Left lung (tissue), 10 donors: ENCODE data around the gene SLC30A3. TPM values are rescaled to one million over a fixed set of nuclear protein-coding genes. Genes with fewer than 3 reads are reported as not detected.

Experiments used
- ATAC-seq: fragments of 200-7000 bp; cut with Tn5 transposase; one replicate; pipeline ENCODE4 v1.9.1; 2020; ENCODE audit warnings: moderate library complexity
- DNase-seq, 4 donors: peaks; one replicate each; pipeline ENCODE4 v3.0.0-alpha.2; 2013 to 2020
- H3K27ac ChIP-seq, 2 donors: fragments of 200-600 bp; sonication (generic) in 1 of 2; one replicate each; pipeline versions ENCODE4 v1.5.0 to v1.8.0; 2020 to 2021
- H3K27me3 ChIP-seq, 2 donors: fragments of 200-600 bp; sonication (generic) in 1 of 2; one replicate each; pipeline versions ENCODE4 v1.5.0 to v1.8.0; 2020 to 2021
- H3K36me3 ChIP-seq, 2 donors: fragments of 200-600 bp; sonication (generic) in 1 of 2; one replicate each; pipeline versions ENCODE4 v1.5.0 to v1.8.0; 2020 to 2021
- H3K4me1 ChIP-seq, 2 donors: fragments of 200-600 bp; one replicate each; pipeline ENCODE4 v1.8.0; 2021
- H3K4me3 ChIP-seq, 2 donors: fragments of 200-600 bp; sonication (generic) in 1 of 2; one replicate each; pipeline versions ENCODE4 v1.5.0 to v1.8.0; 2020 to 2021; ENCODE audit warnings: mild to moderate bottlenecking in 1 of 2
- H3K9me3 ChIP-seq, 2 donors: fragments of 200-600 bp; sonication (generic) in 1 of 2; one replicate each; pipeline versions ENCODE4 v1.5.0 to v1.8.0; 2020 to 2021
- intact Hi-C, 2 donors: fragments of 100-400 bp; cut with DNase I; formaldehyde crosslinking; loops; one replicate each; pipeline versions ENCODE4 v1.11.2 to v1.14.2; 2022
- polyA plus RNA-seq, 6 donors: library from polyadenylated mRNA; unstranded; fragments of 120-200 nt; gene quantifications; one replicate each; pipeline ENCODE4 v1.2.1, GENCODE V29; 2013; ENCODE audit not compliant: insufficient read length in 6 of 6
- total RNA-seq, 2 donors: library from RNA; stranded (reverse); fragmentation: NEBNext Ultra II Directional; extraction: Animal tissue kit (Norgen Biotek cat#: 25700); gene quantifications; one replicate each; pipeline ENCODE4 v1.2.1, GENCODE V29; 2021
- TF ChIP-seq, protein P1 (sequence below), 2 donors: fragments of 200-600 bp; sonication (generic) in 1 of 2; IDR thresholded peaks; one replicate each; pipeline versions ENCODE4 v1.5.0 to v1.8.0; 2021; ENCODE audit warnings: antibody characterized with exemption in 2 of 2
- donor health status: DM: no; HTN: yes; CAD: no.
- donor health status: DM: no; HTN: no; CAD: no.

The SLC30A3 gene
- total and polyA plus RNA-seq, 8 donors, result 0.26 to 0.69 (median 0.48) TPM

DNA sequence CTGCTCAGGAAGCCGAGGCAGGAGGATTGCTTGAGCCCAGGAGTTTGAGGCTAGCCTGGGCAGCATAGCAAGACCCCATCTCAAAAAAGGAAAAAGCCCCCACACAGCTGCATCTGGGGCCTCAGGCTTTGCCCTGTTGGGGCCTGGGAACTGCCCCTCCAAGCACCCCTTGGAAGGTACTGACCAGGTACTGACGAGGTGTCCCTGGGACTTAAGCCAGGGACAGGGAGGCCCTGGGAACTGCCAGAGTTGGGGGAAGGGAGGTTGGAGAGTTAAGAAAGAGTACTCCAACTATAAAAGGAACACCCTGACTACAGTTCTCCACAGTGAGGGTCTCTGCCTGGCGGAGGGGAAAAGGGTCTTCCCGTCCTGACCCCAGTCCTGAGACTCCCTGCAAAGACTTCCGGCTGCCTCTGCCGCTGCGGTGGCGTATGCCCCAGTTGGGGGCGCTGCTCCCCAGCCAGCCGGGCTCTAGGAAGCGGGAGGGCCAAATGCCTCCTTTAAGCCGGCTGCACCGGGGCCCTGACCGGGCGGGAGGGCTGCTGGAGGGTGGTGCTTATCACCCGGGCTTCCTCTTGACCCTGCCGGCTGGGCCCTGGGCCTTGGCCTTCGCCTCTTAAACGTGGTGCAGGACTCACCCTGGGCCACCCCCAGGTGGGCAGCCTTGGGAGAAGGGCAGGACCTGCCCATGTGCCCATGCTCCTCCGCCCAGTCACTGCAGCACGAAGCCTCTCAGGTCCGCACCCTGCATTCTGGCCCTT is 12.8 kb downstream of the SLC30A3 start:
- Histone ChIP-seq H3K36me3 (no peaks in the 10 kb centered on the region), H3K27me3 (peaks cover 0 to 56% of the 10 kb centered on the region in 2 donors), H3K27ac (no peak overlapping the region), H3K9me3 (no peaks in the 10 kb centered on the region), H3K4me3 (no peak overlapping the region), H3K4me1 (peaks cover 0 to 6% of the 10 kb centered on the region in 2 donors)
- ATAC-seq (peak; percentile 97), DNase-seq (peak in 2 of 4 donors; percentile 39 to 86)
- intact Hi-C loops, result no loop called here
- TF ChIP-seq, protein P1, sequence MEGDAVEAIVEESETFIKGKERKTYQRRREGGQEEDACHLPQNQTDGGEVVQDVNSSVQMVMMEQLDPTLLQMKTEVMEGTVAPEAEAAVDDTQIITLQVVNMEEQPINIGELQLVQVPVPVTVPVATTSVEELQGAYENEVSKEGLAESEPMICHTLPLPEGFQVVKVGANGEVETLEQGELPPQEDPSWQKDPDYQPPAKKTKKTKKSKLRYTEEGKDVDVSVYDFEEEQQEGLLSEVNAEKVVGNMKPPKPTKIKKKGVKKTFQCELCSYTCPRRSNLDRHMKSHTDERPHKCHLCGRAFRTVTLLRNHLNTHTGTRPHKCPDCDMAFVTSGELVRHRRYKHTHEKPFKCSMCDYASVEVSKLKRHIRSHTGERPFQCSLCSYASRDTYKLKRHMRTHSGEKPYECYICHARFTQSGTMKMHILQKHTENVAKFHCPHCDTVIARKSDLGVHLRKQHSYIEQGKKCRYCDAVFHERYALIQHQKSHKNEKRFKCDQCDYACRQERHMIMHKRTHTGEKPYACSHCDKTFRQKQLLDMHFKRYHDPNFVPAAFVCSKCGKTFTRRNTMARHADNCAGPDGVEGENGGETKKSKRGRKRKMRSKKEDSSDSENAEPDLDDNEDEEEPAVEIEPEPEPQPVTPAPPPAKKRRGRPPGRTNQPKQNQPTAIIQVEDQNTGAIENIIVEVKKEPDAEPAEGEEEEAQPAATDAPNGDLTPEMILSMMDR (IDR thresholded peaks at IDR 0.05), result peak; percentile 46 to 50

DNA sequence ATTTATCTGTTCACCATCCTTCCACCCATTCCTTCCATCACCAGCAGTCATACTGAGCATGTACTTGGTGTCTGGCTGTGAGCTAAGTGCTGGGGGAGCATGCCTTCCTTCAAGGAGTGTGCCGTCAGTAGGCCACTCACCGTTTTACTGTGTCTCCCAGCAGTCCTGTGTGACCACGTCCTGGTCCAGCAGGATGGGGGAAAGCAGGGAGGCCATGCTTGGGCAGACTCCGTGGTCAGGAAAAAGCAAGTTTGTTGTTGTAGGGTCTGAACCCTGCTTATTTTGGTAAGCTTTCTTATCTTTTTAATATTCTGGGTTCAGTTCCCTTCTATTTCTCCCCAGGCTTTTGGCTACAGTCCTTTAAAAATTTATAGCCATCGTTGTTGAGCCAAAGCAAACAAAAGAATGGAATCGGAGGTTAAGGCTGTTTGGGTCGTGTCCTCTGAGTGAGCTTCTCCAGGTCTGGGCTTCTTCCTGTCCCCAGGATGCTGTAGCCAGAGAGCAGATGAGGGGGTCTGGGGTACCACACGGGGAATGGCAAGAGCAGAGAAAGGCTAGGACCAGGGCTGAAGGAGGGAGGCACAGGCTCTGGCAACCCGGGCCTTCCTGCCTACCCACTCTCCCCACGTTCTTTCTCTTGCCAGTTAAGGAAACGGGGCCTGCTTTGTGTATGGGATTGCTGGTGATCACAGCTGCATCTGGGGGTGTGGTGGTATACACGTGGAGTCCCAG is 13.5 kb downstream of the SLC30A3 start:
- peaks cover 0 to 5% of the 10 kb centered on the region in 2 donors for H3K36me3 ChIP-seq
- intact Hi-C loops, result no loop called here
- TF ChIP-seq, protein P1 (IDR thresholded peaks at IDR 0.05), result no peak
- peaks cover 0 to 6% of the 10 kb centered on the region in 2 donors for H3K4me1 ChIP-seq
- peaks cover 0 to 51% of the 10 kb centered on the region in 2 donors for H3K27me3 ChIP-seq
- no peaks in the 10 kb centered on the region for H3K9me3 ChIP-seq
- no peak overlapping the region for H3K27ac ChIP-seq
- no peak for ATAC-seq
- H3K4me3 ChIP-seq, result no peak overlapping the region
- DNase-seq, result no peak

DNA sequence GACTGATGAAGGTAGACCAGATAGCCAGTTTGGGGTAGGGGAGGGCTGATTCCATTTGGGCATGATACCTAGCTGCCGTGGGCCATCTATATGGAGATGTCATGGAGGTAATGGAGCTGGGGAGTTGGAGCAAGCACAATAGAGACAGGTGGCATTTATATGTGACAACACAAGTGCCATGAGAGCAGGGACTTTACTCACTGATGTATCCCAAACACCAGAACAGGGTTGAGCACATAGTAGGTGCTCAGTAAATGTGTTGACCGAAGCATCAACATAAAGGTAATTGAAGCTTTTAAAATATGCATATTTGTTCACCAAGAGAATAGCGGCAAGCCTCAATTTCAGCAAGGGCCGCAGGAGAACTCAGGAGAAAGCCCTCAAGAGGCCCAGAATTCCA is 15.0 kb downstream of the SLC30A3 start:
- no peak overlapping the region for H3K4me3 ChIP-seq
- H3K9me3 ChIP-seq, result no peaks in the 10 kb centered on the region
- no peak overlapping the region for H3K27ac ChIP-seq
- peaks cover 0 to 38% of the 10 kb centered on the region in 2 donors for H3K27me3 ChIP-seq
- intact Hi-C loops, result no loop called here
- TF ChIP-seq, protein P1 (IDR thresholded peaks at IDR 0.05), result no peak
- peaks cover 0 to 6% of the 10 kb centered on the region in 2 donors for H3K4me1 ChIP-seq
- H3K36me3 ChIP-seq, result peaks cover 0 to 19% of the 10 kb centered on the region in 2 donors
- DNase-seq (no peak), ATAC-seq (no peak)

DNA sequence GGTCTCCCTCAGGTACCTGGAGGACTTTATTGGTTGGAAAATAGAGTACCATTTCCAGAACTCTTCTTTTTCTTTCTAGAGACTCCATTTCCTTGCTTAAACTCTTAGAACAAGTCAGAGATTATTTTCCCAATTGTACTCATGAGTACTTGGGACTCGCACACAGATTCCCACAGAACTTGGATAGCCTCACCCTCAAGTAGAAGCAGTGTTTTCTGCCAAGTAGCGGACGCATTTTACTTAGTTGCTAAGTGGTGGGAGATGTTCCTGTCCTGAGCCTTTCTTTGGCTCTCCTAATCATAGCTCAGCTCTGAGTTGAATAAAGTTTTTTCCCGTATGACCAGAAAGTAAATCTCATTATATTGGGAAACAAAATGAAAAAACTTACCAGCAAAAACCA is 17.2 kb downstream of the SLC30A3 start:
- peaks cover 0 to 6% of the 10 kb centered on the region in 2 donors for H3K4me1 ChIP-seq
- no peak overlapping the region for H3K4me3 ChIP-seq
- no peaks in the 10 kb centered on the region for H3K9me3 ChIP-seq
- DNase-seq (no peak), ATAC-seq (no peak)
- TF ChIP-seq, protein P1 (IDR thresholded peaks at IDR 0.05), result no peak
- intact Hi-C loops, result no loop called here
- H3K36me3 ChIP-seq, result peaks cover 0 to 42% of the 10 kb centered on the region in 2 donors
- no peak overlapping the region for H3K27ac ChIP-seq
- peaks cover 0 to 15% of the 10 kb centered on the region in 2 donors for H3K27me3 ChIP-seq

DNA sequence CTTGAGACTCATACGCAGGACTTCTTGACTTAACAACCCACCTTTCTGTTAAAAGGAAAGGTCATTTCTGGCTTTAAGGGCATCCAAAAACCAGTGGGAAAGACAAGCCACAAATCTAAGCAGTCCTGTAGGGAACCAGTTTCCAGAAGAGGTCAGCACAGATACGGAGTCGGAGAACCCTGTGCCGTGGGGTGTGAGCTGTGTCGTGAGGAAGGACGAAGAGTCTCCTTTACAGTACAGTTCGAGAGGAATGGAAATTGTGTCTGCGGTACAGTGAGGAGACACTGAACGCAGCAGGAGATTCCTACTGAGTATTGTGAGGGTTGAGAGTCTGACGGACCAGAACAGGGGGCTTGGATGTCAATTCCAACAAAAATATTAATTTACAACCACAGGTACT is 17.7 kb downstream of the SLC30A3 start:
- Histone ChIP-seq H3K4me3 (no peak overlapping the region), H3K27me3 (peaks cover 0 to 10% of the 10 kb centered on the region in 2 donors), H3K4me1 (peaks cover 0 to 1% of the 10 kb centered on the region in 2 donors), H3K36me3 (peaks cover 0 to 47% of the 10 kb centered on the region in 2 donors), H3K9me3 (no peaks in the 10 kb centered on the region), H3K27ac (no peak overlapping the region)
- TF ChIP-seq, protein P1 (IDR thresholded peaks at IDR 0.05), result no peak
- DNase-seq, result no peak
- intact Hi-C loops, result no loop called here
- ATAC-seq, result no peak
